Activated CD4-positive, alpha-beta T cell treated with anti-CD3 and anti-CD28 coated beads, Interleukin-2, amount 10 ng/mL, durations not matched to agents 7 days and 5 days (primary cell): ENCODE data around the gene MTERF4. TPM values are rescaled to one million over a fixed set of nuclear protein-coding genes. Genes with fewer than 3 reads are reported as not detected.
"Not testable (repeated sequence)": the region's sequence is repeated elsewhere in the genome, so short reads cannot be mapped to it uniquely, and the experiment has no call there.

ENCODE experiments used
- CTCF ChIA-PET: fragments of 350-600 bp; sonication (Branson Sonifier 250); formaldehyde crosslinking; loops from one replicate; lab custom pipeline; 2021; ENCODE audit warnings: antibody characterized with exemption; lab: Charles Lee
- POLR2A ChIA-PET: fragments of 350-600 bp; sonication (Branson Sonifier 250); formaldehyde crosslinking; loops from one replicate; lab custom pipeline; 2021; ENCODE audit warnings: antibody characterized with exemption; lab: Charles Lee
- DNase-seq: peaks from one replicate; pipeline ENCODE4 v3.0.0-alpha.2; 2020
- H3K27ac Mint-ChIP-seq: one replicate; pipeline ENCODE4 v1.8.0; 2021; ENCODE audit warnings: mild to moderate bottlenecking, moderate library complexity, mixed read lengths
- H3K27me3 Mint-ChIP-seq: one replicate; pipeline ENCODE4 v1.8.0; 2021; ENCODE audit warnings: mixed read lengths
- H3K36me3 Mint-ChIP-seq: one replicate; pipeline ENCODE4 v1.8.0; 2021; ENCODE audit warnings: low read depth, mixed read lengths
- H3K4me1 Mint-ChIP-seq: one replicate; pipeline ENCODE4 v1.8.0; 2021; ENCODE audit warnings: mixed read lengths
- H3K4me3 Mint-ChIP-seq: one replicate; pipeline ENCODE4 v1.8.0; 2021; ENCODE audit warnings: mild to moderate bottlenecking, moderate library complexity, mixed read lengths
- H3K9me3 Mint-ChIP-seq: one replicate; pipeline ENCODE4 v1.8.0; 2021; ENCODE audit warnings: mixed read lengths
- total RNA-seq, 2 experiments: library from RNA; stranded (reverse); gene quantifications; one replicate each; pipeline ENCODE4 v1.2.3, GENCODE V29; 2021

The MTERF4 gene
- total RNA-seq, 2 experiments from 2014 or later, result 38.0 to 41.0 TPM

DNA sequence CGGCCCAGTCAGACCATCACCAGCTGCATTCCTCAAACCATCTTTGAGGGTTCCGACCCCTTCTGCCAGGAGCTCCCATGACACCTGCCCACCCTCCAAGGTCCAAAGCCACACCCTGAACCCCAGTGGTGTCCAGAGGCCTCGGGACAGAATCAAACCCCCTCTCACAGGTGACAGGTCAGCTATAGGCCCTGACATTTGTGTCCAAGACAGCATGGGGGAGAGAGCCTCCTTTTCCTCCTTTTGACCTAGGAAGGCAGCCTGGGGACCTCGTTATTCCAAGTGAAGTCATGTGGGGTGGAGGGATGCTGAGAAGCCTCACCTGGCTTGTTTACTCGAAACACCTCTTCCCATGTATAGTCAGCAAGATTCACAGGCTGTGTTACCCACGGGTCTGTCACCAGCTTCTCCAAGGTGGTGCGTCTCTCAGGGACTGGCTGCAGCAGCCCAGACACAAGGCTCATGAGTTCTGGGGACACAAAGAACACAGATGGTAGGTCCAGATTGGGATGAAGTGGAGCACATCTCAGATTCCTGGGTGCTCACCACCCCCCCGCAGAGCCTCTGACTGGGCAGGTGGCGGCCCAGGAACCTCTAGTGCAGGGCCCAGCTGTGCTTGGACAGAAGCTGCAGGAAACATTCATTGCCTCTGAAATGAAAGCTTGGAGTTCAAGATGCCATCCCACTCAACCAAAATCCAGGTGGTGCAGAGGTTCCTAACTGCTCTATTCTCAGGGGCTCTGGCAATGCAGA, 5.1 kb upstream of the MTERF4 start:
- Mint-ChIP-seq H3K4me1 (peaks cover 43% of the 10 kb centered on the region), H3K9me3 (no peaks in the 10 kb centered on the region), H3K27me3 (no peaks in the 10 kb centered on the region), H3K27ac (peak overlapping the region; percentile 97), H3K4me3 (no peak overlapping the region), H3K36me3 (peaks cover 25% of the 10 kb centered on the region)
- no peak for DNase-seq
- POLR2A ChIA-PET, result no interaction called here
- CTCF ChIA-PET, result interaction anchor here (1.2 kb wide), 1 partner anchor 13 kb away, joined by 3 read pairs; no protein-coding TSS in a partner anchor

DNA sequence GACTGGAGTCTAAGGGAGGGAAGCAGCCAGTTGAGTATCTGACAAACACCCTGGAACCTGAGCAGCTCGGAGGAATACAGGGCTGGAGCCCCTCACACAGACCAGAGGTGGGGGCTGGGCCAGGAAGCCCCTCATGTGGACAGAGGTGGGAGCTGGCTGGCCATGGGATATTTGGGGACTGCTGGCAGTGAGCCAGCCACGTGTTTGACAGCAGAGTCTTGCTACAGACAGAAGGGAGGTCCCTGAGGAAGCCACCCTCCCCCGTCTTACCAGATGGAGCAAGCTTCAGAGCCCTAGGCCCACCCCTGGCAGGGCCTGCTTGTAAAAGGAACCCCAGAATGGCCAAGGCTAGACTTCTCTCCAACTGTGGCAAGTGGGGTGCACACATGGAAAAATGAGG, 3.6 kb upstream of the MTERF4 start:
- no peak for DNase-seq
- Mint-ChIP-seq H3K4me1 (peaks cover 45% of the 10 kb centered on the region), H3K4me3 (no peak overlapping the region), H3K27ac (peak overlapping the region; percentile 36), H3K36me3 (peaks cover 18% of the 10 kb centered on the region), H3K27me3 (no peaks in the 10 kb centered on the region), H3K9me3 (no peaks in the 10 kb centered on the region)
- ChIA-PET CTCF (no interaction called here), POLR2A (no interaction called here)

DNA sequence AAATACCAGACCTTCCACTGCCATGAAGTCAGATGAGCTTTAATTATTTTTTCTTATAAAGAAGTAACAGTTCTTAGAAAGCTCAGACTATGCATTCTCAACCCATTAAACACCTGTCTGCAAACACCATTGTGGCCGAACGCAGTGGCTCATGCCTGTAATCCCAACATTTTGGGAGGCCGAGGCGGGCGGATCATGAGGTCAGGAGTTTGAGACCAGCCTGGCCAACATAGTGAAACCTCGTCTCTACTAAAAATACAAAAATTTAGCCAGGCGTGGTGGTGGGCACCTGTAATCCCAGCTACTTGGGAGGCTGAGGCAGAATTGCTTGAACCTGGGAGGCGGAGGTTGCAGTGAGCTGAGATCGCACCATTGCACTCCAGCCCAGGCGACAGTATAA, 2.5 kb upstream of the MTERF4 start:
- H3K27me3 Mint-ChIP-seq, H3K9me3 Mint-ChIP-seq, POLR2A ChIA-PET, H3K4me3 Mint-ChIP-seq, H3K27ac Mint-ChIP-seq, DNase-seq: not testable (repeated sequence)
- H3K4me1 Mint-ChIP-seq, result peaks cover 46% of the 10 kb centered on the region
- H3K36me3 Mint-ChIP-seq, result peaks cover 20% of the 10 kb centered on the region
- CTCF ChIA-PET, result interaction anchor here (0.7 kb wide), 2 partner anchors 31 to 508 kb away, joined by 4 to 6 read pairs; no protein-coding TSS in a partner anchor

DNA sequence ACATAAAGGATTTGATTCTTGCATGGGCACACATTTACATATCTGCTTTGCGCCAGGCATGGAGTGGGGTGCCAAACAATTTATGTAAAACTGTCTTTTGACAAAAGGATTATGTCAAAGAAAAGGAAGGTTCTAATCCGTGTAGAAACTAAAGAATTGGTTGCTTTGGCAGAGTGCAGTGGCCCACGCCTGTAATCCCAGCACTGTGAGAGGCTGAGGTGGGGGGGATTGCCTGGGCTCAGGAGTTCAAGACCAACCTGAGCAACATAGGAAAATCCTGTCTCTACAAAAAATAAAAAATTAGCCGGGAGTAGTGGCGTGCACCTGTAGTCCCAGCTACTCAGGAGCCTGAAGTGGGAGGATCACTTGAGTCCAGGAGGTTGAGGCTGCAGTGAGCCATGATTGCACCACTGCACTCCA, 1.1 kb upstream of the MTERF4 start:
- H3K4me1 Mint-ChIP-seq, result peaks cover 46% of the 10 kb centered on the region
- H3K4me3 Mint-ChIP-seq, result peak overlapping the region; percentile 92
- no peaks in the 10 kb centered on the region for H3K9me3 Mint-ChIP-seq
- ChIA-PET CTCF (no interaction called here), POLR2A (no interaction called here)
- H3K36me3 Mint-ChIP-seq, result peaks cover 21% of the 10 kb centered on the region
- DNase-seq, result no peak
- H3K27me3 Mint-ChIP-seq, result no peaks in the 10 kb centered on the region
- peak overlapping the region; percentile 97 for H3K27ac Mint-ChIP-seq

DNA sequence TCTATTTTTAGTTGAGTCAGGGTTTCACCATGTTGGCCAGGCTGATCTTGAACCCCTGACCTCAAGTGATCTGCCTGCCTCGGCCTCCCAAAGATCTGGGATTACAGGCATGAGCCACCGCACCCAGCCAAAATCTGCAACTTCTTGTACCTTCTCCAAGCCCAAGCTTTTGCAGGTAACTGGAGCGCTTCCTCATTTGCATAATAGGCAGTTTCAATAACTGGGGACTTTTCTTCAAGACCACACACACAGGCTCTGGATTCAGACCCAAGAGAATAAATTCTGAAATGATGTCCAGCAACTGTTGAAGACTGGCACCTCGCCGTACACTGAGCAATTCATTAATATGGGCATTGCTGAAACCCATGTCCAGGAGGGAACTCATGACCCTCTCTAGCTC, 2.8 kb downstream of the MTERF4 start:
- no peaks in the 10 kb centered on the region for H3K9me3 Mint-ChIP-seq

DNA sequence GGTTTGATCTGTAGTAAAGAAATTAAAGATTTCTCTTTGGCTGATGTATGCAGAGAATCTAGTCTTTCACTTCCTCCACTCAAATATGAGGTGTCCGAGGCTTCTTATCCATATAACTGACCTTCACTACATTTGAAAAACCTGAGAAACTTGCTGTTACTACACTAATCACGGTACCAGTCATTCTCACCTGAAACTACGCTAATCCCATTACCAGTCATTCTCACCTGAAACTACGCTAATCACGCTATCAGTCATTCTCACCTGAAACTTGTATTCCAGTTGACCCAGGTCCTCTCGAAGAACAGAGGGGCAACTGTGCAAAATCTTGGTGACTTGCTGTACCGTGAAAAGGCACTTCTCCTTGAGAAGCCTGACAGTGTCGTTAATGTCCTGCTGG, 5.1 kb downstream of the MTERF4 start:
- no peaks in the 10 kb centered on the region for H3K9me3 Mint-ChIP-seq
- H3K4me3 Mint-ChIP-seq, result no peak overlapping the region
- CTCF ChIA-PET, result no interaction called here
- no peaks in the 10 kb centered on the region for H3K27me3 Mint-ChIP-seq
- no peak for DNase-seq
- H3K27ac Mint-ChIP-seq, result peak overlapping the region; percentile 26
- H3K36me3 Mint-ChIP-seq, result peaks cover 58% of the 10 kb centered on the region
- POLR2A ChIA-PET, result no interaction called here
- H3K4me1 Mint-ChIP-seq, result peaks cover 64% of the 10 kb centered on the region

More for the DNA sequence above, 2.8 kb downstream of the MTERF4 start:
- POLR2A ChIA-PET, result interaction anchor here (0.6 kb wide), 1 partner anchor 114 kb away, joined by 3 read pairs; no protein-coding TSS in a partner anchor
- peaks cover 75% of the 10 kb centered on the region for H3K4me1 Mint-ChIP-seq
- no peak overlapping the region for H3K27ac Mint-ChIP-seq
- DNase-seq, result no peak
- CTCF ChIA-PET, result no interaction called here
- H3K4me3 Mint-ChIP-seq, result no peak overlapping the region
- H3K27me3 Mint-ChIP-seq, result no peaks in the 10 kb centered on the region
- peaks cover 50% of the 10 kb centered on the region for H3K36me3 Mint-ChIP-seq

DNA sequence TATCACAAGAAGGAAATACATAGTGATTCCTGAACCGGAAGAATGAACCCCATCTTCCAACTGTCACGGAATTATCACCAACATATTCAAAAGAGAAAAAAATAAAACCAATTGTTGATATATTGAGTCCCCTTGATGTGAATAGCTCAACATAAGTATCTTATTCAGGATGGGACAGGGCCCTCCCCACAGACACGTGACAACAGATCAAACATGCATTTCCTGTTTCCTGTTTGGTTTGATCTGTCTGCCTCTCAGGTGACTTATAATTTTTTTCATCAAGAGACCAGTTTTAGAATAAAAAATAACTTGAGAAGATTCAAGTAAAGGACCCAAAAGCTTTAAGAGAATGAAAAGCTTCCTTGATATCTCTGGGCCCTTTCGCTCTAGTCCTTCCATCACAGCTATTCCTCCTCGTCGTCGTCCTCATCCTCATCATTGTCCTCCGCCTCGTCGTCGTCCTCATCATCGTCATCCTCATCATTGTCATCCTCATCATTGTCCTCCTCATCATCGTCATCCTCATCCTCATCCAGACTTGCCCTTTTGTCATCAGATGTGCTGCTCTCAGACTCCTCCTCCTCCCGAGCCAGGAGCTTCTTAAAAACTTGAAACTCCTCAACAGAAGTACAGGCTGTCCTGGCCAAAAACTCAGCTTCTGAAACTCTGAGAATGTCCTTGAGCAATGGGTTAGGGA, 6.3 kb downstream of the MTERF4 start:
- peaks cover 58% of the 10 kb centered on the region for H3K4me1 Mint-ChIP-seq
- peaks cover 60% of the 10 kb centered on the region for H3K36me3 Mint-ChIP-seq
- no peaks in the 10 kb centered on the region for H3K9me3 Mint-ChIP-seq
- no peaks in the 10 kb centered on the region for H3K27me3 Mint-ChIP-seq
- peak; percentile 65 for DNase-seq
- H3K4me3 Mint-ChIP-seq, result peak overlapping the region; percentile 18
- H3K27ac Mint-ChIP-seq, result peak overlapping the region; percentile 74
- CTCF ChIA-PET, result interaction anchor here (0.5 to 0.8 kb wide), 2 partner anchors 18 to 138 kb away, joined by 3 read pairs; no protein-coding TSS in a partner anchor
- POLR2A ChIA-PET, result no interaction called here

DNA sequence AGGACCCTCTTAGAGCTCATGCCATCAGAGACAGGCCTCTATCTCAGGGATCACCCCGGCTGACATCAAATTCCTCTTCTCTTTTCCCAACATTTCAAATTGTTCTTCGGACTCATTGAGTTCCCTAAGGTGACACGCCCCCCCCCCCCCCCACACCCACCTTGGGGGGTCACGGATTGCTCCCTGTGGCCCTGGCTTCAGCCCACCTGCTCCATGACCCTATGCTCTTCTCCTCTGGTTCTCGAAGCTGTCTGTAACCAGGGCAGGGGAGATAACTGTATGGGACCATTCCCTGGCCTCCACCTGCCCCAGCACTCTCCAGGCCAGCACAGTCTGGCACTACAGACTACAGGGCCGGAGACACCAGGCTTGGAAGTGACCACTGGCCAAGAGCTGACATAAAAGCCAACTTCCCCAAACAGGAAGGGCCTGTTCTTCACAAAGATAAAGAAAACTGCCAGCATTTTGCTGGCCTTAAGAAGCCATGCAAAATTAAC, 7.1 kb downstream of the MTERF4 start:
- no peak overlapping the region for H3K4me3 Mint-ChIP-seq
- H3K27me3 Mint-ChIP-seq, result no peaks in the 10 kb centered on the region
- DNase-seq, result no peak
- H3K4me1 Mint-ChIP-seq, result peaks cover 53% of the 10 kb centered on the region
- ChIA-PET CTCF (no interaction called here), POLR2A (no interaction called here)
- no peaks in the 10 kb centered on the region for H3K9me3 Mint-ChIP-seq
- H3K36me3 Mint-ChIP-seq, result peaks cover 58% of the 10 kb centered on the region
- peak overlapping the region; percentile 74 for H3K27ac Mint-ChIP-seq

DNA sequence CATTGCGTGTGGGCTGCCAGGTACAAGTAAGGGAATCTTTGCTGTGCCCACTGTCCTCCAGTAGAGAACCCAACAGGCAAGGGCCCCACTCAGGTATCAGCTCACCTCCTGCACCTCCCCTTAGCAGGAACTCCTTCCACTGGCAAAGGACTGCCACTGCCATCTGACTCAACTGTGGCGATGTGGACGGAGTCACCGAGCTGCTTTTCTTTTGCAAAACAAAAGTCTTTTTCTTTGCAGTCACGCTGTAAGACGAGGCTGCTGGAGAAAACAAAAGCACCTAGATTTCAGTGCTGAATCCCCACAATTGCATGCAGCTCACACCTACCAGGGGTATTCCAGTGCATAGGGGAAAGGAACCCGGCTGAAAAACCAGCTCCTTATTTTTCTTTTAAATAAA, 7.9 kb downstream of the MTERF4 start:
- H3K27ac Mint-ChIP-seq, result no peak overlapping the region
- no peaks in the 10 kb centered on the region for H3K27me3 Mint-ChIP-seq
- no peak for DNase-seq
- no peaks in the 10 kb centered on the region for H3K9me3 Mint-ChIP-seq
- H3K36me3 Mint-ChIP-seq, result peaks cover 54% of the 10 kb centered on the region
- peaks cover 47% of the 10 kb centered on the region for H3K4me1 Mint-ChIP-seq
- POLR2A ChIA-PET, result no interaction called here
- CTCF ChIA-PET, result interaction anchor here (1.1 kb wide), 1 partner anchor 13 kb away, joined by 3 read pairs; no protein-coding TSS in a partner anchor
- H3K4me3 Mint-ChIP-seq, result no peak overlapping the region

DNA sequence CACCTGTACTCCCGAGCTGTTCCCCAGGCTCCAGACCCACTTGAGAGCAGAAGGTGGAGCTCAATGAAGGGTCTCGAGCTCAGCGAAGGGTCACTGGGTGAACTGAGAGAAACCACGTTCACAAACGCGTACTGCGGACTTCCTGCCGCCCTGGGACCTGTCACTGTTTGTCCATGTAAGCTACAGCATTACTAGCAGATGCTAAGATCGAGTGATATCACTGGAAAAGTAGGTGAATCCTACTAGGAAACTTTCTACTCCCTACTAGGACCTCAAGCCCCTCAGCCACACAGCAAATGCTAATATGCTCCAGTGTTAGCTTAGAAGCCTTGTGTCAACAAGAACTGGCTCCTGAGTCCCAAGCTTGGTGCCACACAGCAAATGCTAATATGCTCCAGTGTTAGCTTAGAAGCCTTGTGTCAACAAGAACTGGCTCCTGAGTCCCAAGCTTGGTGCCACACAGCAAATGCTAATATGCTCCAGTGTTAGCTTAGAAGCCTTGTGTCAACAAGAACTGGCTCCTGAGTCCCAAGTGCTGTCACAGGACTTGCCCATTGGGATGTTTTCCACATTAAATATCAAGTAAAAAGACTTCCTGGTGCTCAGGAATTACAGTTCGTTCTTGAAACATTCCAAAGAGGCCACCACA, 8.8 kb downstream of the MTERF4 start:
- H3K36me3 Mint-ChIP-seq, result peaks cover 52% of the 10 kb centered on the region
- H3K27ac Mint-ChIP-seq, POLR2A ChIA-PET, H3K9me3 Mint-ChIP-seq, H3K27me3 Mint-ChIP-seq, DNase-seq, H3K4me3 Mint-ChIP-seq: not testable (repeated sequence)
- H3K4me1 Mint-ChIP-seq, result peaks cover 44% of the 10 kb centered on the region
- CTCF ChIA-PET, result interaction anchor here (0.7 to 1.1 kb wide), 2 partner anchors 14 to 199 kb away, joined by 3 read pairs; no protein-coding TSS in a partner anchor

DNA sequence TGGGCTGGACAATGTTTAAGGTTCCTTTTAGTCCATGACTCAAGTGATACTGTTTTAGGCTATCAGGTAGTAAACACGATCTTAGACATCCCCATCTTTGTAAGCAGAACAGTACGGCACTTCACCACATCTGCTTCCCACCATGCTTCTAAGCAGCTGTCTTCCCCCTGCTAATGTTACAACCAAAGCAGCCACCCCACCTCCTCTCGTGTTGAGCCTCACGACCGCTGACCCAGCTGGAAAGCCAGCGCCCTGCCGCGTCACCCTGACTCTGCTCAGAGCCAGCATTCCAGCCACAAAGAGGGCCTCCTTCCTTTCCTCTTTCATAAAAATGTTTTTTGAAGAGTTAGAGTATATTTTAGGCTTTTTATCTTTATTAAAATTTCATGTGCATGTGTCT, 9.4 kb downstream of the MTERF4 start:
- H3K27ac Mint-ChIP-seq, result no peak overlapping the region
- H3K9me3 Mint-ChIP-seq, result no peaks in the 10 kb centered on the region

DNA sequence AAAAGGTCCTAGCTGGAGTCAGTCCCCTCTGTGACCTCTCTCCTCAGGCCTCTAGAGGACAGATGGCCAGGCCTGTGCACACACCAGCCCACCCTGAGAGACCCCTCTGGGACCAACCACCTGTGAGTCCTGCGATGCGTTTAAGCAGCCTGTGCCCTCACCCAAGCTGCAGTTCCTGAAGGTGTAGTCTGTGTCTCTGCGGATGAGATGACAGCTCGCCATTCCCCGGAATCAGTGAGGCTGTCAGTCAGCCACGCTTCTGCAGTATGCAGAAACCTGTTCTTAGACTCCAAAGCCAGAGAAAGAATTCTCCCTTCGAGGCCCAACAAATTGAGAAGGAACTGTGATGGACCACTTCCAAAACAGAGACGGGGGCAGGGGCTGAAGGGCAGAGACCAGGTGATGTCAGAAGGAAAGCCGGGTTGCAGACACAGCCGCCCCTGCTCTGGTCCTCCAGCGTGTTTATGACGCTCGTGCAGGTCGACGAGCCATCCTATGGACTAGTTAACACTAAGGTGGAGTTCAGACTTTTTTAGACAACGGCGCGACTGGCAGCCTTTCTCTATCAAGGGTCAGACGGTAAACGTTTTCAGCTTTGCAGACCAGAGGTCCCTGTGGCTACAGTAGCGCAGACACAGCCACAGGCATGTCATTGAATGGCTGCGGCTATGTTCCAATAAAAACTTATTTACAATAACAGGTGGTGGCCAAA, 10.2 kb downstream of the MTERF4 start:
- no peaks in the 10 kb centered on the region for H3K27me3 Mint-ChIP-seq

More for the DNA sequence above, 9.4 kb downstream of the MTERF4 start:
- no peaks in the 10 kb centered on the region for H3K27me3 Mint-ChIP-seq
- ChIA-PET CTCF (no interaction called here), POLR2A (no interaction called here)
- H3K36me3 Mint-ChIP-seq, result peaks cover 54% of the 10 kb centered on the region
- no peak overlapping the region for H3K4me3 Mint-ChIP-seq
- no peak for DNase-seq
- H3K4me1 Mint-ChIP-seq, result peaks cover 39% of the 10 kb centered on the region

More for the DNA sequence above, 10.2 kb downstream of the MTERF4 start:
- H3K27ac Mint-ChIP-seq, result no peak overlapping the region
- H3K36me3 Mint-ChIP-seq, result peaks cover 52% of the 10 kb centered on the region
- no peak for DNase-seq
- no peaks in the 10 kb centered on the region for H3K9me3 Mint-ChIP-seq
- POLR2A ChIA-PET, result no interaction called here
- H3K4me3 Mint-ChIP-seq, result no peak overlapping the region
- CTCF ChIA-PET, result interaction anchor here (0.8 kb wide), 1 partner anchor 32 kb away, joined by 3 read pairs; no protein-coding TSS in a partner anchor
- H3K4me1 Mint-ChIP-seq, result peaks cover 31% of the 10 kb centered on the region
